HepG2 (cell line): ENCODE measurements around the gene THSD4. TPM values are rescaled to one million over a fixed set of nuclear protein-coding genes. Genes with fewer than 3 reads are reported as not detected.
A peak's percentile ranks its signal among the peaks of the same experiment; 100 is the strongest.

ENCODE experiments used
- ARNTL ChIP-seq: sonication (generic); formaldehyde crosslinking; IDR thresholded peaks from 2 replicates; pipeline ENCODE4 v1.4.0; 2020; ENCODE audit warnings: mild to moderate bottlenecking, missing genetic modification reagents
- BRD4 ChIP-seq: sonication (generic); formaldehyde crosslinking; IDR thresholded peaks from 2 replicates; pipeline ENCODE4 v1.4.0; 2020; ENCODE audit warnings: missing genetic modification reagents
- EEA1 ChIP-seq: sonication (generic); formaldehyde crosslinking; IDR thresholded peaks from 2 replicates; pipeline ENCODE4 v1.5.1; 2020; ENCODE audit warnings: mild to moderate bottlenecking, missing genetic modification reagents, borderline replicate concordance
- ELF1 ChIP-seq: sonication (generic); formaldehyde crosslinking; IDR thresholded peaks from 2 replicates; pipeline ENCODE4 v1.4.0; 2020; ENCODE audit warnings: missing genetic modification reagents
- FOXA1 ChIP-seq, 2 experiments: fragments of 450-650 bp in 1 of 2; sonication (generic) in 1 of 2; formaldehyde crosslinking in 1 of 2; IDR thresholded peaks; 2 replicates each; pipeline versions ENCODE4 v1.4.0 to v1.6.1; 2016 to 2020; ENCODE audit warnings: missing genetic modification reagents in 1 of 2
- GATAD2A ChIP-seq: IDR thresholded peaks from 2 replicates; pipeline ENCODE4 v1.6.1; 2016
- JARID2 ChIP-seq: sonication (generic); formaldehyde crosslinking; IDR thresholded peaks from 2 replicates; pipeline ENCODE4 v1.8.1; 2023; ENCODE audit warnings: missing genetic modification reagents, inconsistent platforms; ENCODE audit not compliant: insufficient replicate concordance
- MEIS2 ChIP-seq: sonication (generic); formaldehyde crosslinking; IDR thresholded peaks from 2 replicates; pipeline ENCODE4 v1.9.0; 2021; ENCODE audit warnings: mild to moderate bottlenecking, missing genetic modification reagents
- SOX13 ChIP-seq, 3 experiments: fragments of 450-650 bp in 1 of 3; sonication (generic) in 1 of 3; formaldehyde crosslinking in 1 of 3; IDR thresholded peaks in 2 of 3; conservative IDR thresholded peaks in 1 of 3; 2 replicates each; pipeline versions ENCODE4 v1.5.0 to v1.6.1; 2016 to 2020; ENCODE audit warnings: antibody characterized with exemption in 1 of 3, mild to moderate bottlenecking in 1 of 3, missing compliant biosample characterization in 1 of 3, missing genetic modification reagents in 1 of 3, moderate library complexity in 1 of 3
- SP1 ChIP-seq, 2 experiments: fragments of 450-650 bp in 1 of 2; sonication (generic) in 1 of 2; formaldehyde crosslinking in 1 of 2; IDR thresholded peaks; 2 replicates each; pipeline versions ENCODE4 v1.4.0 to v1.6.1; 2016 to 2020; ENCODE audit warnings: missing genetic modification reagents in 1 of 2
- TBP ChIP-seq: sonication (generic); formaldehyde crosslinking; IDR thresholded peaks from 2 replicates; pipeline ENCODE4 v1.5.0; 2020; ENCODE audit warnings: missing genetic modification reagents
- TEAD2 ChIP-seq: sonication (generic); formaldehyde crosslinking; IDR thresholded peaks from 2 replicates; pipeline ENCODE4 v1.9.0; 2021; ENCODE audit warnings: missing genetic modification reagents
- polyA plus RNA-seq, 8 experiments: library from polyadenylated mRNA; depleted of rRNA in 3 of 8; stranded (reverse) in 7 of 8; unstranded in 1 of 8; fragments of >200 nt; fragmentation: Illumina TruSeq in 4 of 8; extraction: Trizol in 4 of 8; gene quantifications; 2 replicates each; pipeline versions ENCODE4 v1.2.1 to v1.2.3, GENCODE V29; 2011 to 2016; ENCODE audit warnings: low read depth in 4 of 8, missing spikeins in 1 of 8, mixed read lengths in 1 of 8; ENCODE audit not compliant: insufficient read depth in 1 of 8
- total RNA-seq, 5 experiments: library from RNA; depleted of rRNA; stranded (reverse); fragments of >200 nt; fragmentation: Illumina TruSeq; extraction: Trizol; gene quantifications; 2 replicates each; pipeline ENCODE4 v1.2.3, GENCODE V29; 2016; ENCODE audit warnings: low read depth in 1 of 5
- TF ChIP-seq, protein P1 (sequence below): sonication (generic); formaldehyde crosslinking; IDR thresholded peaks from 2 replicates; pipeline ENCODE4 v1.4.0; 2020; ENCODE audit warnings: missing genetic modification reagents, borderline replicate concordance
- TF ChIP-seq, protein P2 (sequence below), 2 experiments: sonication (generic) in 1 of 2; formaldehyde crosslinking in 1 of 2; IDR thresholded peaks; 2 replicates each; pipeline versions ENCODE4 v1.4.0 to v1.6.1; 2018 to 2020; ENCODE audit warnings: missing genetic modification reagents in 2 of 2, borderline replicate concordance in 1 of 2, low read depth in 1 of 2, mild to moderate bottlenecking in 1 of 2, missing biosample characterization in 1 of 2
- TF ChIP-seq, protein P3 (sequence below): sonication (generic); formaldehyde crosslinking; IDR thresholded peaks from one replicate; pipeline ENCODE4 v1.5.1; 2020; ENCODE audit warnings: mild to moderate bottlenecking, missing genetic modification reagents; ENCODE audit errors: not compliant biosample characterization

The THSD4 gene
- total and polyA plus RNA-seq, 2 of the 13 experiments (the other 11 are each of a cell fraction or from before 2014, with no cell fraction given): 0.07 to 0.21 TPM

DNA sequence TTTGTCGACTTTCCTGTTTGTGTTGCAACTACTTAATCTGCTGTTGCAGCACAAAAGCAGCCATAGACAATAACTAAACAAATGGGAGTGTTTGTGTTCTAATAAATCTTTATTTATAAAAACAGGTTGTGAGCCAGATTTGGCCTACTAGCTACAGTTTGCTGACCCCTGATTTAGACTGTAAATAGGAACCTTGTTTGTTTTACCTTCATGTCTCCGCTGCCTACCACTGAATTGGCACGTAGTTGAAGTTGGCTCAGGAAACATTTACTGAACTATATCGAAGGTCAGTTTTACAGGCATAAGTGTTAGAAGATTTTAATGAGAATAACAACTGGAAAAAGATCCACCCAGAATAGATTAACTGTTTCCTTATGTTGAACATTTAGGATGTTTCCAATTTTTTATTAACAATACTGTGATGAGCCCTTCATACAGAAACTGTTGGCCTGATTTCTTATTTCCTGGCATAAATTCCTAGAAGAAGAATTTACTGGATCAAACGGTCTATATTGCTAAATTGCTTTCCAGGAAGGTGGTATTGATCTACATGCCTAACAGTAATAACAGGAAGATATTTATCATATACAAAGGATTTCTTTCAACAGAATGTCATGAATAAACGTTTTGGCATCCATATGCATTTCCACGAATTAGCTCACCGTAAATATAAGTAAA, 538.9 kb downstream of the THSD4 start (continued):
- TF ChIP-seq MEIS2 (CRISPR knock-in tag) (peak; percentile 75; the same call in 1 of the 2 replicates), SOX13 (IDR thresholded peaks at IDR 0.05) (peak; percentile 77), SOX13 (CRISPR knock-in tag; conservative IDR thresholded peaks at IDR 0.05 in 1 of 2, IDR thresholded peaks at IDR 0.05 in 1 of 2) (peak in 1 of 2 experiments; percentile 79; a peak in 2 of 4 replicates), TEAD2 (CRISPR knock-in tag) (no peak), TBP (CRISPR knock-in tag) (no peak), ARNTL (CRISPR knock-in tag) (peak; percentile 42; the same call in 1 of the 2 replicates), FOXA1 (IDR thresholded peaks at IDR 0.05) (peak; percentile 70), FOXA1 (CRISPR knock-in tag; IDR thresholded peaks at IDR 0.05) (peak; percentile 78), EEA1 (CRISPR knock-in tag) (no peak), ELF1 (0 out of 2 replicates have a peak, but pooled peaks have one; percentile 20), JARID2 (CRISPR knock-in tag) (no peak), GATAD2A (peak; percentile 59), SP1 (IDR thresholded peaks at IDR 0.05) (no peak), SP1 (CRISPR knock-in tag; IDR thresholded peaks at IDR 0.05) (no peak), BRD4 (no peak)
- TF ChIP-seq, protein P1, sequence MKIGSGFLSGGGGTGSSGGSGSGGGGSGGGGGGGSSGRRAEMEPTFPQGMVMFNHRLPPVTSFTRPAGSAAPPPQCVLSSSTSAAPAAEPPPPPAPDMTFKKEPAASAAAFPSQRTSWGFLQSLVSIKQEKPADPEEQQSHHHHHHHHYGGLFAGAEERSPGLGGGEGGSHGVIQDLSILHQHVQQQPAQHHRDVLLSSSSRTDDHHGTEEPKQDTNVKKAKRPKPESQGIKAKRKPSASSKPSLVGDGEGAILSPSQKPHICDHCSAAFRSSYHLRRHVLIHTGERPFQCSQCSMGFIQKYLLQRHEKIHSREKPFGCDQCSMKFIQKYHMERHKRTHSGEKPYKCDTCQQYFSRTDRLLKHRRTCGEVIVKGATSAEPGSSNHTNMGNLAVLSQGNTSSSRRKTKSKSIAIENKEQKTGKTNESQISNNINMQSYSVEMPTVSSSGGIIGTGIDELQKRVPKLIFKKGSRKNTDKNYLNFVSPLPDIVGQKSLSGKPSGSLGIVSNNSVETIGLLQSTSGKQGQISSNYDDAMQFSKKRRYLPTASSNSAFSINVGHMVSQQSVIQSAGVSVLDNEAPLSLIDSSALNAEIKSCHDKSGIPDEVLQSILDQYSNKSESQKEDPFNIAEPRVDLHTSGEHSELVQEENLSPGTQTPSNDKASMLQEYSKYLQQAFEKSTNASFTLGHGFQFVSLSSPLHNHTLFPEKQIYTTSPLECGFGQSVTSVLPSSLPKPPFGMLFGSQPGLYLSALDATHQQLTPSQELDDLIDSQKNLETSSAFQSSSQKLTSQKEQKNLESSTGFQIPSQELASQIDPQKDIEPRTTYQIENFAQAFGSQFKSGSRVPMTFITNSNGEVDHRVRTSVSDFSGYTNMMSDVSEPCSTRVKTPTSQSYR (CRISPR knock-in tag): no peak
- TF ChIP-seq, protein P2, sequence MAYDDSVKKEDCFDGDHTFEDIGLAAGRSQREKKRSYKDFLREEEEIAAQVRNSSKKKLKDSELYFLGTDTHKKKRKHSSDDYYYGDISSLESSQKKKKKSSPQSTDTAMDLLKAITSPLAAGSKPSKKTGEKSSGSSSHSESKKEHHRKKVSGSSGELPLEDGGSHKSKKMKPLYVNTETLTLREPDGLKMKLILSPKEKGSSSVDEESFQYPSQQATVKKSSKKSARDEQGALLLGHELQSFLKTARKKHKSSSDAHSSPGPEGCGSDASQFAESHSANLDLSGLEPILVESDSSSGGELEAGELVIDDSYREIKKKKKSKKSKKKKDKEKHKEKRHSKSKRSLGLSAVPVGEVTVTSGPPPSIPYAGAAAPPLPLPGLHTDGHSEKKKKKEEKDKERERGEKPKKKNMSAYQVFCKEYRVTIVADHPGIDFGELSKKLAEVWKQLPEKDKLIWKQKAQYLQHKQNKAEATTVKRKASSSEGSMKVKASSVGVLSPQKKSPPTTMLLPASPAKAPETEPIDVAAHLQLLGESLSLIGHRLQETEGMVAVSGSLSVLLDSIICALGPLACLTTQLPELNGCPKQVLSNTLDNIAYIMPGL (CRISPR knock-in tag; IDR thresholded peaks at IDR 0.05; ENCODE audit: borderline replicate concordance in 1 of 2, low read depth in 1 of 2): no peak
- TF ChIP-seq, protein P3, sequence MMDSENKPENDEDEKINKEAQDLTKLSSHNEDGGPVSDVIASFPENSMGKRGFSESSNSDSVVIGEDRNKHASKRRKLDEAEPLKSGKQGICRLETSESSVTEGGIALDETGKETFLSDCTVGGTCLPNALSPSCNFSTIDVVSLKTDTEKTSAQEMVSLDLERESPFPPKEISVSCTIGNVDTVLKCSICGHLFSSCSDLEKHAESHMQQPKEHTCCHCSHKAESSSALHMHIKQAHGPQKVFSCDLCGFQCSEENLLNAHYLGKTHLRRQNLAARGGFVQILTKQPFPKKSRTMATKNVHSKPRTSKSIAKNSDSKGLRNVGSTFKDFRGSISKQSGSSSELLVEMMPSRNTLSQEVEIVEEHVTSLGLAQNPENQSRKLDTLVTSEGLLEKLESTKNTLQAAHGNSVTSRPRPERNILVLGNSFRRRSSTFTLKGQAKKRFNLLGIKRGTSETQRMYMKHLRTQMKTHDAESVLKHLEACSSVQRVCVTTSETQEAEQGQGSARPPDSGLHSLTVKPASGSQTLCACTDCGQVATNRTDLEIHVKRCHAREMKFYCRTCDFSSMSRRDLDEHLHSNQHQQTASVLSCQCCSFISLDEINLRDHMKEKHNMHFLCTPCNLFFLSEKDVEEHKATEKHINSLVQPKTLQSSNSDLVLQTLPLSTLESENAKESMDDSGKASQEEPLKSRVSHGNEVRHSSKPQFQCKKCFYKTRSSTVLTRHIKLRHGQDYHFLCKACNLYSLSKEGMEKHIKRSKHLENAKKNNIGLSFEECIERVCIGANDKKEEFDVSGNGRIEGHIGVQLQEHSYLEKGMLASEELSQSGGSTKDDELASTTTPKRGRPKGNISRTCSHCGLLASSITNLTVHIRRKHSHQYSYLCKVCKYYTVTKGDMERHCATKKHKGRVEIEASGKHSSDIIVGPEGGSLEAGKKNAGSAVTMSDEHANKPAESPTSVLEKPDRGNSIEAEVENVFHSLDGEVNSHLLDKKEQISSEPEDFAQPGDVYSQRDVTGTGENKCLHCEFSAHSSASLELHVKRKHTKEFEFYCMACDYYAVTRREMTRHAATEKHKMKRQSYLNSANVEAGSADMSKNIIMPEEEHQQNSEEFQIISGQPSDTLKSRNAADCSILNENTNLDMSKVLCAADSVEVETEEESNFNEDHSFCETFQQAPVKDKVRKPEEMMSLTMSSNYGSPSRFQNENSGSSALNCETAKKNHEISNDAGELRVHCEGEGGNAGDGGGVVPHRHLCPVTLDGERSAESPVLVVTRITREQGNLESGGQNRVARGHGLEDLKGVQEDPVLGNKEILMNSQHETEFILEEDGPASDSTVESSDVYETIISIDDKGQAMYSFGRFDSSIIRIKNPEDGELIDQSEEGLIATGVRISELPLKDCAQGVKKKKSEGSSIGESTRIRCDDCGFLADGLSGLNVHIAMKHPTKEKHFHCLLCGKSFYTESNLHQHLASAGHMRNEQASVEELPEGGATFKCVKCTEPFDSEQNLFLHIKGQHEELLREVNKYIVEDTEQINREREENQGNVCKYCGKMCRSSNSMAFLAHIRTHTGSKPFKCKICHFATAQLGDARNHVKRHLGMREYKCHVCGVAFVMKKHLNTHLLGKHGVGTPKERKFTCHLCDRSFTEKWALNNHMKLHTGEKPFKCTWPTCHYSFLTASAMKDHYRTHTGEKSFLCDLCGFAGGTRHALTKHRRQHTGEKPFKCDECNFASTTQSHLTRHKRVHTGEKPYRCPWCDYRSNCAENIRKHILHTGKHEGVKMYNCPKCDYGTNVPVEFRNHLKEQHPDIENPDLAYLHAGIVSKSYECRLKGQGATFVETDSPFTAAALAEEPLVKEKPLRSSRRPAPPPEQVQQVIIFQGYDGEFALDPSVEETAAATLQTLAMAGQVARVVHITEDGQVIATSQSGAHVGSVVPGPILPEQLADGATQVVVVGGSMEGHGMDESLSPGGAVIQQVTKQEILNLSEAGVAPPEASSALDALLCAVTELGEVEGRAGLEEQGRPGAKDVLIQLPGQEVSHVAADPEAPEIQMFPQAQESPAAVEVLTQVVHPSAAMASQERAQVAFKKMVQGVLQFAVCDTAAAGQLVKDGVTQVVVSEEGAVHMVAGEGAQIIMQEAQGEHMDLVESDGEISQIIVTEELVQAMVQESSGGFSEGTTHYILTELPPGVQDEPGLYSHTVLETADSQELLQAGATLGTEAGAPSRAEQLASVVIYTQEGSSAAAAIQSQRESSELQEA: no peak
